HG03196 (cell line): ENCODE data around the gene DYNC1LI1.

ENCODE experiments used
- ATAC-seq: cut with Tn5 transposase; IDR thresholded peaks from one replicate; pipeline ENCODE4 v1.9.1; 2021; ENCODE audit not compliant: unreplicated experiment

Gene DYNC1LI1

DNA sequence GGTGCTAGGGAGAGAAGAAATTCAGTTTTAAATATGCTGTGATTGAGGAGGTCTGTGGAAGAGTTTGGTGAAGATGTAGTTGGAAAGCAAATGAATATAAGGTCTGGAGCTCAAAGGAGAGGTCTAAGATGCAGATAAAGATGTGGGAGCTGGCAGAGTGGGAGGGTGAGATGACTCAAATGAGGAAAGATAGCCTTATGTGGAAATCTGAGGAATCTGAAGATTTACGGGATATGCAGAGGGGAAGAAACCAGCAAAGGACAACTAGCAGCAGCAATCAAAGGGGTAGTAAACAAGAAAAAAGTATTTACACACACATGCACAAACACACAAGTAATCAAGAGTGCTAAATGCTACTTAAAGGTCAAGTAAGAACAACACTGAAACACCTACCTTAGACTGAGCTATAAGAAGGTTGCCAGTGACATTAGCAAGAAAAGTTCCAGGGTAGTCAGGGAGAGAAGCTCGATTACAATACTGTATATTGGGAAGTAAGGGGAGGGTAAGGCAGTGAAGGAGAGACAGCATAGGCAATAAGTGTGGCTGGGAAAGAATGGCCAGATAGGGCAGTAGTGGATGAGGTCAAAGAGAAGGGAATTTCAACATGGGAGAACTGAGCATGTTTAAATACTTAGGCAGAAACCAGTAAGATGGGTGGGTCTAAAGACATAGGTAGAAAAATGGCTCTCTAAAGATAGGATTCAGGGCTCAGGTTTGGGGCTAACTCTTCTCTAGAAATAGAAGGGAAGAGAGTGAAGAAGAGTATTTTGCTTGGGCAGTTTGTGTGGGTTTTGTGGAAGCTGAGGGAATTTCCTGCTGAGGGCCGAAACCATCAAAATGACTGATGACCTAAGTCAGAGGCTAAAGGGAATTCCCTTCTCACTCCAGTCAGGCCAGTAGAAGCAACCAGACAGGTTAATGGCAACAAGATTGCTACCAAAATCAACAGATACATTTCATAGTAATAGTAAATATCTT lies 76.9 kb downstream of the DYNC1LI1 start:
- peak; percentile 70 for ATAC-seq

DNA sequence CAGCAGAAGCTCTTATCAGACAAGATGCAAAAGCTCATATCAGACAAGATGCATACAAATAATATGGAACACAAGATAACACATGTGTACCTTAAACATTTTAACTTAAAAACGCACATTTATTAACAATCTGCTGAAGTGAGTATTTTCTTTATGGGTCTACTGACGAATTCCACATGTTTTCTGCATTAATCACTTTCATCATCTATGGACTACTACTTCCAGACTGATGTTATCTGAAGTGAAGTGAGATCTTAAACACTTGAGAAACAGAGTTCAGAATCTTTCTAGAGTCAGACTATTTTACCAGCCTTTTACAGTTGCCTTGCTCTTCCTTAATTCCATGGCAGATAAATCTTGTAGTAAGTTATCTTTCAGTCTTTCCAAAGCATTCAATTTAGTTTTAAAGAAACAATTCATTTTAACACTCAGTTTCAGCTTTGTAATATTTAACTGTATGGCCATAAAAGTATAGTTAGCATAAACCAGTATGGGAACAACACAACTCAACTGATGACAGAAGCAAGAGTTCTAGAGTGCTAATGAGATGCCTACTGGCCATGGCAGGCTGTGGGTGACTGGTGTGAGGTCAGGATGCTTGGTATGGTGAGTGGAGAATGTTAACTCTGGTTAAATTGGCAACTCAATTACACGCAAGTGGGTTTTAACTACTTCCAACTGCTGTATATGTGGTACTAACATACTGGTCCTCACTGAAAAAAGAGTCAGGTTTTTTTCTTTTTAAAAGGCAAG lies 77.8 kb downstream of the DYNC1LI1 start:
- no peak for ATAC-seq

DNA sequence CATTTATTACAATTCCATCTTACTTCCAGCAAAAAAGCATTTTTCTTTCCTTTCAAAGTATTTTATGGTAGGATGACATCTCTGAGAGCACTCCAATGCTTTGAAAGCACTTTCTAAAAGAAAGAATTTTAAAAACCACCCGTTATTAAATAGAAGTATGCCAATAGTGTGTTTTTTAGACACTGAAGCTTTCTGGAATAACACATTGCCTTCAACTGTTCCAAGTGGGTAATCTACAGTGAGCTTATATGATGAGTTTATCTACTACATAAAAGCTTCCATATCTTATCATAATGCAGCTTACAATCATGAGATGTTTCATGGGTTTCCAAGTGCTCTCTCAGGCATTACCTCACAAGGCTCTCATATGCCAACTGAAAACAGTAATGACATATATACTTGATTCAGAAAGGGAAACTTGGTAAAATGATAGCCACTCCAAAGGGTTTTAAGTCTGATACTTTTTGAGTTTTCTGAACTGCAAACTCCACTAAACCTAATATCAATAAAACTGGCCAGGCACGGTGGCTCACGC lies 82.1 kb downstream of the DYNC1LI1 start:
- ATAC-seq = no peak

DNA sequence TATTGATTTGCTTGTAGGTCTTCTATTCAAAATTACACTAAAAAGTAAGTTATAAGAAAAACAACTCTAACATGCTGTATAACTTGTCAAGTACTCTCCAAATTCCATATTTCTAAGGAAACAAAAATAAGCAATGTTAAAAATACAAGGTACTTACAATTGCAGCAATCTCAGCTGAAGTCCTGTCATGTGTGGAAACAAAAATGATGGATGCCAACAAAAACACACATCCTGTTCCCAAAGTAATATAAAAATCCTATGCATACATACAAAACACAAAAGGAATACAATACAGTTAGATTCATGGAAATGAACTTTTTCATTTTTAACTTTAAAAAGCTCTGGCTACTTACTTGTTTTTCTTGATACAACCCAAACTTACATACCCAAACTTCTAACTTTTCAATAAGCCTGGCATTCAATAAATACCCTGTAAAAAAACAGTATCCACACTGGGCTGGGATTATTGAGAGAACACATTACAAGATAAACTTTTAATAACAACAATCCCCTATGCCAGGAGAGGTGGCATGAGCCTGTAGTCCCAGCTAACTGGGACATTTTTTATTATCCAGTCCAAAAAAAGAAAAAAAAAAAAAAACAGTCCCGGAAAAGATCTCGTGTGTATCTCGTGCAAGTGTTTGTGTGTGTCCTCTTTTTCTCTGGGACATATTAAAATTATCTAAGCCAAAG lies 82.7 kb downstream of the DYNC1LI1 start:
- no peak for ATAC-seq

DNA sequence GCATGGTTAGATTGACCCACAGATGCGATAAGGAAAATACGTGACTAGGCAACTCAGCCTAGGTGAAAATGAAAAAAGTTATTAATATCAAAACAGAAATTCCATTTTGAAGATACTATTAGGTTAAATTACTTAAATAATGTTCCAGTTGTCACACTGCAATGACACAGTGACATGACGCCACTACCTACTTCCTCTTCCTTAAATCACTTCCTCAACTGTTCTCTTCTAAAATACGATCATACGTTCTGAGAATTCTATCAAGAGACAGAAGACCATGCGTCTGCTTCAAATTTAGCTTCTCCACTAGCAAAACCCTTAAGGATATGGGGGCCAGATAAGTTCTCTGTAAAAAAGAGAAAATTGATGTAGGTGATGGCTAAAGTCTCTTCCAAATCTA lies 86.2 kb downstream of the DYNC1LI1 start:
- ATAC-seq = no peak

DNA sequence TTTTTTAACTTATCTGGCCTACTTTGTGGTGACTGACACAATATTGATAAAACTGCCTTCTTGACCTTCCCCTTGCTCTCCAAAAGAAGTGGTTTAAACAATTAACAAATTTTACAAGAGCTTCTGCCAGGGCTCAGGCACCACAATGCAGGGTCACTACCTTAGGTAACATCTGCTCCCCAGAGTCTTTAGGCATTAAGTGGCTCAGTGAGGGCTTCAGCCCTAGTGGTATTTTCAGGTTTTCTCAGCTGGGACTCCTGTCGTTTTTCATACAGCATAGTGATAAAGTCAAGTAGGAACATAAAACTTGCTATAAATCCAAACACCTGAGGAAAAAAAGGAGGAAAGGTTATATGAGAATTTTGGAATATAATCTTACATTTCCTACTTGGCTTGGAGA lies 86.9 kb downstream of the DYNC1LI1 start:
- no peak for ATAC-seq

DNA sequence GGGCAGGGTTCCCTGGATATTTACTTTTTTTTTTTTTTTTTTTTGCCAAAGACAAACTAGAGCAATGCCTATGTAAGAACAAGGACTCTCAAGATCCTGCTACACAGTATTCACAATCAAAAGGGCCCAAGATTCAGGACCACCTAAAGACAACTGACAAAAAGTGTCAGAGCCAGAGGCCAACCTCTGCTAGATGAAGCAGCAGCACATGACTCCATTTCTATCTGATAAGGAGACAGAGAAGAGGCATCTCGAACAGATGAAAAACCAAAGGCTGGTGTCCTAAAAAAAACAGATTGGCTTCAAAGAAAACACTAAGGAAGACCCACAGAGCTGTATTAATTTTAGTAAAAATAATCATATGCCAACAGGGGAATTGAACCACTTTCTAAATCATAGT lies 88.0 kb downstream of the DYNC1LI1 start:
- no peak for ATAC-seq

DNA sequence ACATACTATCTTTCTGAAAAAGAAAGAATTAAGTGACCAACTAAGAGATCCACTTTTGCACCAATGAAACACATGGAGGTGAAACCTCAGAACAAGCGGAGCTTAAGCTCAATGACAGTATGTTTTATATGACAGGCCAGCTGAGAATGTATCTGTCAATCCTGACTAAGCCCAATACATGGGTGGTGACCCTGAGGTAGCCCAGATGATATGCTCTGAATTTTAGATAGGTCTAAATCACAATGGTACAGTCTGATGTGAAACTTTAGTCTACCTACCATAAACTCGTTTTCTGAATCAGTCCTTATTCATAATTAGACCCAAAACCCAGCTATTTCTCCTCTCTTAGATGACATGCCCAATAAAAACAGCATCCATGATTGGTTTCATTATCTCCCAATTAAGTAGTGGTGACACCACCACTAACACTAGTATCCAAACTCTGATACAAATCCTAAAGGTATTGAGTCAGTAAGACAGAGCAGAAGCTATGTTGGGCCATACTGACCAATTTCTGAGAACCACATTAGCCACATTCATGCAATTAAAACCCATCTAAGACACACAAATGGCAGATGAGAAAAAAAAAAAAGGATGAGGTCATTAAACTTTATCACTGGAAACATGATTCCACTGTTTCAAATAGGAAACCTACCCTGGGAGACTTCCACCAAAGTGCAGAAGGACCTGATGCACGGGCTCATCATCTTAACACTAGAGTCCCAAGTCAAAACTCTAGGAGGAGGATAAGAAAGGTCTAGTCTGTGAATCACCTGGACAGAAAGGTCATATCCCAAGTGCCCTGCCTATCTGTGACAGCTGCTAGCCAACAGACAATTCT lies 88.6 kb downstream of the DYNC1LI1 start:
- no peak for ATAC-seq

DNA sequence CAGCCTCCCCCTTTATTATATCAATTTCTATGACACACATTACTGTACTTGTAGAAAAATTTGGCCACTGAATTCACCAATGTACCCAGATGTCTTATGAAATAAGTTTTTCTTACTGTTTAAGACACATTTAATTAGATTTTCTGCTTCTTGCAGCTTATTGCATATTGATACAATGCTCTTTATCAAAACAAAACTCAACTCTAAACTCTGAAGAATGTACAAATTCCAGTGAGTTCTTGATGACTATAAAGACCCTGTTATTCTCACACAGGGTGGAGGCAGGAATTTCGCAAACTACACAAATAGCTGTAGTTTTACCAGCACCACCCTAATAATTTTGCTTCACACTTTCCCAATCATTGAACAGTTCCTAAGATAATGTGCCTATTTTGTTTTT lies 90.1 kb downstream of the DYNC1LI1 start:
- ATAC-seq = no peak
